Peyer's patch (tissue), 4 donors: ENCODE results near the gene CRIM1. TPM values are rescaled to one million over a fixed set of nuclear protein-coding genes. Genes with fewer than 3 reads are reported as not detected.
"Not testable (repeated sequence)": the region's sequence is repeated elsewhere in the genome, so short reads cannot be mapped to it uniquely, and the experiment has no call there.

Experiments used
- DNase-seq, 3 donors: peaks; one replicate each; pipeline ENCODE4 v3.0.0-alpha.2; 2017 to 2019
- H3K27ac ChIP-seq, 4 donors: fragments of 200-600 bp; sonication (generic); one replicate each; pipeline ENCODE4 v1.5.1; 2016 to 2019
- H3K27me3 ChIP-seq, 2 donors: fragments of 200-600 bp; sonication (generic); one replicate each; pipeline ENCODE4 v1.5.1; 2019
- H3K36me3 ChIP-seq, 3 donors: fragments of 200-600 bp; sonication (generic); one replicate each; pipeline ENCODE4 v1.5.1; 2016 to 2019
- H3K4me1 ChIP-seq, 4 donors: fragments of 200-600 bp; sonication (generic); one replicate each; pipeline ENCODE4 v1.5.1; 2016 to 2019
- H3K4me3 ChIP-seq, 4 donors: fragments of 200-600 bp; sonication (generic); 1 replicate in 3 of 4; 2 replicates in 1 of 4; pipeline ENCODE4 v1.5.1; 2016 to 2019; ENCODE audit warnings: mild to moderate bottlenecking in 1 of 4
- H3K9me3 ChIP-seq, 4 donors: fragments of 200-600 bp; sonication (generic); one replicate each; pipeline ENCODE4 v1.5.1; 2016 to 2019; ENCODE audit warnings: mild to moderate bottlenecking in 1 of 4
- POLR2A ChIP-seq, 2 donors: fragments of 450-650 bp; IDR thresholded peaks; one replicate each; pipeline ENCODE4 v1.5.1; 2017; ENCODE audit warnings: antibody characterized with exemption in 2 of 2, mild to moderate bottlenecking in 2 of 2, moderate library complexity in 2 of 2
- total RNA-seq, 4 donors: library from RNA; depleted of rRNA; stranded (reverse); fragments of >200 nt; gene quantifications; one replicate each; pipeline ENCODE4 v1.1.0, GENCODE V29; 2016
- TF ChIP-seq, protein P1 (sequence below), 6 experiments: fragments of 450-650 bp in 4 of 6; fragments of 200-600 bp in 2 of 6; sonication (generic) in 1 of 6; IDR thresholded peaks; one replicate each; pipeline ENCODE4 v1.5.1; 2017 to 2019; ENCODE audit warnings: antibody characterized with exemption in 6 of 6, mild to moderate bottlenecking in 3 of 6, moderate library complexity in 1 of 6

The CRIM1 gene
- total RNA-seq, 4 donors from 2014 or later: 29.9 to 181 (median 63.6) TPM

DNA sequence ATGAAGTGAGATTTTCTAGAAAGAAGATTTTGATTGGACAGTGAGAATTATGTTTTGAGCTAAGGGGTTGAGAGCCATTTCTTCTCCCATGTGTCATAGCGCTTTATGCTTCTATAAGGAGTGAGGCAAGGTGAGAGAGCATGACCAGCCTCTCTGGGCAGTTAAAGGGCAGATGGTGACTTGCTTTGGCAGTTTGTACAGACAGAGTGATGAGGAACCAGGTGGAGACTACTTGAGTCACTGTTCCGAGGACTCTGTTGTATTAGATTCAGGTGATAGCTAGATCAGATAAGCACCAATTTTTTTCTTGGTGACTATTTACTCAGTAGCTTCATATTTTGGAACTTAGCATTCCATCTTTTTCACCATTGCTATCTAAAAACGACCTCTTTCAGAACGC is 4.5 kb downstream of the CRIM1 start:
- H3K27me3 ChIP-seq: no peaks in the 10 kb centered on the region
- H3K36me3 ChIP-seq: no peaks in the 10 kb centered on the region
- peaks cover 0 to 35% (median 0%) of the 10 kb centered on the region in 4 donors for H3K4me1 ChIP-seq
- H3K27ac ChIP-seq: no peak overlapping the region
- no peak overlapping the region for H3K4me3 ChIP-seq
- no peaks in the 10 kb centered on the region for H3K9me3 ChIP-seq
- TF ChIP-seq, protein P1, sequence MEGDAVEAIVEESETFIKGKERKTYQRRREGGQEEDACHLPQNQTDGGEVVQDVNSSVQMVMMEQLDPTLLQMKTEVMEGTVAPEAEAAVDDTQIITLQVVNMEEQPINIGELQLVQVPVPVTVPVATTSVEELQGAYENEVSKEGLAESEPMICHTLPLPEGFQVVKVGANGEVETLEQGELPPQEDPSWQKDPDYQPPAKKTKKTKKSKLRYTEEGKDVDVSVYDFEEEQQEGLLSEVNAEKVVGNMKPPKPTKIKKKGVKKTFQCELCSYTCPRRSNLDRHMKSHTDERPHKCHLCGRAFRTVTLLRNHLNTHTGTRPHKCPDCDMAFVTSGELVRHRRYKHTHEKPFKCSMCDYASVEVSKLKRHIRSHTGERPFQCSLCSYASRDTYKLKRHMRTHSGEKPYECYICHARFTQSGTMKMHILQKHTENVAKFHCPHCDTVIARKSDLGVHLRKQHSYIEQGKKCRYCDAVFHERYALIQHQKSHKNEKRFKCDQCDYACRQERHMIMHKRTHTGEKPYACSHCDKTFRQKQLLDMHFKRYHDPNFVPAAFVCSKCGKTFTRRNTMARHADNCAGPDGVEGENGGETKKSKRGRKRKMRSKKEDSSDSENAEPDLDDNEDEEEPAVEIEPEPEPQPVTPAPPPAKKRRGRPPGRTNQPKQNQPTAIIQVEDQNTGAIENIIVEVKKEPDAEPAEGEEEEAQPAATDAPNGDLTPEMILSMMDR (IDR thresholded peaks at IDR 0.05): no peak
- no peak for TF ChIP-seq POLR2A (IDR thresholded peaks at IDR 0.05)
- DNase-seq: no peak

DNA sequence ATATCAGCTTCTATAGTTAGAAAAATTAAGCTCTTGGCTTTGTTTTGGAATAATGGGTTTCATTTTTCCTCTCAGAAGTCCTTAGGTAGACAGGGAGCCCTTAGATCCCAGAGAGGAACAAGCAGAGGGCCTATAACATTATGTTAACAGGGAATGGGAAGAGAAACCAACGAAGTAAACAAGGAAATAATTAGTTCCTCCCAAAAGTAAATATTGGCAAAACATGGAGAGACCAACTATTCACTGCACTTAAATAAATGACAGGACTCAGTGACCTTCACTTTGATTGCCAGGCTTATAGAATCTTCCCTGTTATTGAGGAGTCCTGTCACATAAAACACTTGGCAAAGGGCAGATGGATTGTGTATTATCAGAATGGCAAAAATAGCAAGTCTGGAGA is 5.3 kb downstream of the CRIM1 start:
- TF ChIP-seq, protein P1 (IDR thresholded peaks at IDR 0.05): no peak
- TF ChIP-seq POLR2A (IDR thresholded peaks at IDR 0.05): no peak
- no peak for DNase-seq
- H3K27me3 ChIP-seq: no peaks in the 10 kb centered on the region
- H3K27ac ChIP-seq: no peak overlapping the region
- peak overlapping the region in 1 of 4 donors; percentile 1 for H3K4me3 ChIP-seq
- no peaks in the 10 kb centered on the region for H3K9me3 ChIP-seq
- peaks cover 0 to 35% (median 0%) of the 10 kb centered on the region in 4 donors for H3K4me1 ChIP-seq
- no peaks in the 10 kb centered on the region for H3K36me3 ChIP-seq

DNA sequence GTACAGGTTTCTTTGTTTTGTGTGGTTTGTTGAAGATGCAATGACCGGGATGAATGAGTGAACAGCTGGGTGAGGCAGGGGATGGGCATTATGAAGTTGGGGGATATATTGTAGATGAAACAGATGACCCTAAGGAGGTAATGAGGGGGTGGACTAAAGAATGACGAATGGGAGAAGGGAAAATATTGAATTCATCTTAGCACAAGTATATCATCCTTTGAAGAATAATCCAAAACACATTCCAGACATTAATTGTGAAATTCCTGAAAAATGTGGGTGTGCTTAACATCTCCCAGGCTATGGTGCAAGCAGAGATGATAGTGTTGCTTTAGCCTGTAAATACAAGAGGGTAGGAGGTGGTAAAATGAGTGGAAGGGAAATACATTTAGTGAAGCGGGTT is 5.8 kb downstream of the CRIM1 start:
- Histone ChIP-seq H3K4me3 (no peak overlapping the region), H3K27me3 (no peaks in the 10 kb centered on the region), H3K36me3 (no peaks in the 10 kb centered on the region), H3K4me1 (peaks cover 0 to 35% (median 0%) of the 10 kb centered on the region in 4 donors), H3K27ac (no peak overlapping the region), H3K9me3 (no peaks in the 10 kb centered on the region)
- no peak for TF ChIP-seq POLR2A (IDR thresholded peaks at IDR 0.05)
- TF ChIP-seq, protein P1 (IDR thresholded peaks at IDR 0.05): no peak
- no peak for DNase-seq

DNA sequence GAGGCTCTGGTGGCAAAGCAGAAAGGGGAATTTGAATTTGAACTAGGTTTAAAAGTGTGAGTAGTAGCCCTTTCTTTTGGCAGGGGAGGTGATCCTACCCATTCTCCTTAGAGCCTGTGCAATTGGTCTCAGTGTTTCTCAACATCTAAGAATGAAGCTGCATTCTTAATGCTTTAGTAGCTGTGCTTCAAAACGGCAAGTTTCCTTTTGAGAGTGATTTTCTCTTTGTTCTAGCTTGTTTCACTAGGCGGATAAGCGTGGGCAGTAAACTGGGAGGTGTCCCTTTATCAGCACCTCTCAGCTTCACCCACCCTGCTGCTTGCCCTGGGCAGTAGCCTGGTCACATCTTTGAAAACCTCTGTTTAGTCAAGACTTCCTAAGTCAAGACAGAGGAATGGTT is 6.7 kb downstream of the CRIM1 start:
- H3K27ac ChIP-seq: no peak overlapping the region
- no peaks in the 10 kb centered on the region for H3K27me3 ChIP-seq
- H3K4me3 ChIP-seq: no peak overlapping the region
- H3K4me1 ChIP-seq: peaks cover 0 to 35% (median 0%) of the 10 kb centered on the region in 4 donors
- no peaks in the 10 kb centered on the region for H3K36me3 ChIP-seq
- no peaks in the 10 kb centered on the region for H3K9me3 ChIP-seq
- TF ChIP-seq POLR2A (IDR thresholded peaks at IDR 0.05): no peak
- TF ChIP-seq, protein P1 (IDR thresholded peaks at IDR 0.05): no peak
- DNase-seq: no peak

DNA sequence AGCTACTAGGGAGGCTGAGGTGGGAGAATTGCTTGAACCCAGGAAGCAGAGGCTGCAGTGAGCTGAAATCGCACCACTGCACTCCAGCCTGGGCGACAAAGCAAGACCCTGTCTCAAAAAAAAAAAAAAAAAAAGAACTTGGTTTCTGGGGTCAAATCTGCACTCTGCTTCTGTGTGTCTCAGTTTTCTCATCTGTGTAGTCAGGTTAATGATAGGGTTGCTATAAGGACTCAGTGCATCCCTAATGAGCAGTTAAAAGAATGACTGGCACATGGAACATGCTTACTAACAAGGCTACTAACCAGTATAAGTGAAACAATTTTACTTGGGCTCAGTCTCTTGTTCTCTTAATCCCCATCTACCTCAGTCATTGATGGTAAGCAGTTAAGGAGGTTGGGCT is 7.5 kb downstream of the CRIM1 start:
- not testable (repeated sequence) for H3K27me3 ChIP-seq, H3K27ac ChIP-seq, H3K36me3 ChIP-seq, DNase-seq, H3K4me3 ChIP-seq, H3K9me3 ChIP-seq
- peaks cover 0 to 39% (median 0%) of the 10 kb centered on the region in 4 donors for H3K4me1 ChIP-seq

DNA sequence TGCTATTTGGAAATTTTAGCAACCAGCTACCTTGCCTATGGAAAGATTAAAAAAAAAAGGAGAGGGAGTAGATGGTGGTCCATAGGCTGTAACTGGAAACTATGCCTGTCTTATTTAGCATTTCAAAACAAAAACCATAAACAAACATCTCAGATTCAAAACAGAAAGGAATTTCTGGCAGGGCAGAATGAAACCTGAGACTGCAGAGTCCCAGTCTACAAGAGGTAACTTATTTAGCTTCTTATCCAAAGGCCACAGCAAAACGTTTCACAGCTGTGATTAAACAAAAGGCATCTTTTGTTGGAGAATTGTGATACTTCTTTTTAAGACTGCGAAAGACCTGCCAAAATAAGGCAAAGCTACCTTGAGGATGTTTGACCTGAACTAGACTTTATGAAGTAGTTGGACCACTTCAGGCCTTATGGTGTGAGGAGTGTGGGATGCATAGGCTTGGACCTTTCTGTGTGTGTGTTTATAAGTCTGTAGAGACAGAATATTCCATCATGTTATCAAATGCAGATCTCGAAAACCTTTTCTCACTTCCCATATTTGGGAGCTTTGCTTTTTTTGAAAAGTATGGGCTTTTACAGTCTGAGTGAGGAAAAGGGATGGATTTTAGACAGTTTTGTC is 11.0 kb downstream of the CRIM1 start:
- Histone ChIP-seq H3K27me3 (no peaks in the 10 kb centered on the region), H3K27ac (no peak overlapping the region), H3K4me1 (peaks cover 0 to 33% (median 0%) of the 10 kb centered on the region in 4 donors), H3K9me3 (no peaks in the 10 kb centered on the region), H3K36me3 (no peaks in the 10 kb centered on the region), H3K4me3 (no peak overlapping the region)
- DNase-seq: no peak
- TF ChIP-seq POLR2A (IDR thresholded peaks at IDR 0.05): no peak
- TF ChIP-seq, protein P1 (IDR thresholded peaks at IDR 0.05): no peak
